H9 (cell line): ENCODE measurements around the gene ELOVL4. TPM values are rescaled to one million over a fixed set of nuclear protein-coding genes. Genes with fewer than 3 reads are reported as not detected.
A peak's percentile ranks its signal among the peaks of the same experiment; 100 is the strongest.

Experiments
- DNase-seq: peaks from one replicate; pipeline ENCODE4 v3.0.0-alpha.2; 2017
- H2AFZ ChIP-seq: one replicate; pipeline ENCODE4 v1.6.1; 2013; ENCODE audit warnings: mild to moderate bottlenecking, low read length, control low read depth, moderate library complexity
- H2AK5ac ChIP-seq: 2 replicates; pipeline ENCODE4 v1.6.1; 2013; ENCODE audit warnings: low read length, control low read depth, mixed read lengths; ENCODE audit not compliant: insufficient read length
- H2BK120ac ChIP-seq: one replicate; pipeline ENCODE4 v1.6.1; 2013; ENCODE audit warnings: low read depth, mild to moderate bottlenecking, low read length, control low read depth, inconsistent platforms; ENCODE audit not compliant: poor library complexity, severe bottlenecking
- H2BK12ac ChIP-seq: 2 replicates; pipeline ENCODE4 v1.6.1; 2013; ENCODE audit warnings: low read length, control low read depth, mixed read lengths, low read depth; ENCODE audit not compliant: insufficient read length
- H2BK15ac ChIP-seq: 2 replicates; pipeline ENCODE4 v1.6.1; 2013; ENCODE audit warnings: low read depth, low read length, control low read depth
- H2BK20ac ChIP-seq: one replicate; pipeline ENCODE4 v1.6.1; 2013; ENCODE audit warnings: low read depth, mild to moderate bottlenecking, low read length, control low read depth, inconsistent platforms; ENCODE audit not compliant: poor library complexity, severe bottlenecking
- H2BK5ac ChIP-seq: 2 replicates; pipeline ENCODE4 v1.6.1; 2013; ENCODE audit warnings: low read length, control low read depth, mixed read lengths; ENCODE audit not compliant: insufficient read length
- H3K14ac ChIP-seq: 2 replicates; pipeline ENCODE4 v1.6.1; 2013; ENCODE audit warnings: low read length, control low read depth; ENCODE audit not compliant: insufficient read depth
- H3K18ac ChIP-seq: 2 replicates; pipeline ENCODE4 v1.6.1; 2013; ENCODE audit warnings: low read depth, mild to moderate bottlenecking, mixed read lengths, low read length, control low read depth; ENCODE audit not compliant: insufficient read length
- H3K23ac ChIP-seq: 2 replicates; pipeline ENCODE4 v1.6.1; 2013; ENCODE audit warnings: low read length, control low read depth, mixed read lengths, low read depth; ENCODE audit not compliant: insufficient read length
- H3K23me2 ChIP-seq: 2 replicates; pipeline ENCODE4 v1.6.1; 2013; ENCODE audit warnings: low read depth, mild to moderate bottlenecking, mixed read lengths, low read length, control low read depth; ENCODE audit not compliant: insufficient read length, poor library complexity, severe bottlenecking
- H3K27ac ChIP-seq: 2 replicates; pipeline ENCODE4 v1.5.1; 2013; ENCODE audit warnings: low read length, control low read depth, mixed read lengths, low read depth; ENCODE audit not compliant: insufficient read length
- H3K27me3 ChIP-seq: 2 replicates; pipeline ENCODE4 v1.6.1; 2013; ENCODE audit warnings: low read length, control low read depth, inconsistent platforms; ENCODE audit not compliant: insufficient read depth
- H3K4ac ChIP-seq: 2 replicates; pipeline ENCODE4 v1.6.1; 2013; ENCODE audit warnings: low read depth, mild to moderate bottlenecking, control low read depth, inconsistent platforms, low read length, moderate library complexity
- H3K4me1 ChIP-seq: 2 replicates; pipeline ENCODE4 v1.6.1; 2013; ENCODE audit warnings: low read length, control low read depth, inconsistent platforms; ENCODE audit not compliant: insufficient read depth
- H3K4me2 ChIP-seq: 2 replicates; pipeline ENCODE4 v1.6.1; 2013; ENCODE audit warnings: low read length, control low read depth, mixed read lengths; ENCODE audit not compliant: insufficient read length, insufficient read depth
- H3K56ac ChIP-seq: 2 replicates; pipeline ENCODE4 v1.6.1; 2013; ENCODE audit warnings: low read depth, mild to moderate bottlenecking, mixed read lengths, low read length, control low read depth; ENCODE audit not compliant: insufficient read length
- H3K79me1 ChIP-seq: 2 replicates; pipeline ENCODE4 v1.6.1; 2013; ENCODE audit warnings: low read depth, mild to moderate bottlenecking, moderate library complexity, low read length, control low read depth, inconsistent platforms; ENCODE audit not compliant: insufficient read depth, poor library complexity, severe bottlenecking
- H3K79me2 ChIP-seq: 2 replicates; pipeline ENCODE4 v1.6.1; 2013; ENCODE audit warnings: low read length, control low read depth, inconsistent platforms; ENCODE audit not compliant: insufficient read depth
- H3K9ac ChIP-seq: 2 replicates; pipeline ENCODE4 v1.6.1; 2013; ENCODE audit warnings: low read length, control low read depth, mixed read lengths; ENCODE audit not compliant: insufficient read length; ENCODE audit errors: extremely low read depth
- H3K9me3 ChIP-seq: one replicate; pipeline ENCODE4 v1.6.1; 2013; ENCODE audit warnings: low read depth, low read length, inconsistent platforms; ENCODE audit not compliant: control insufficient read depth
- H3T11ph ChIP-seq: one replicate; pipeline ENCODE4 v1.6.1; 2013; ENCODE audit warnings: mild to moderate bottlenecking, low read length, control low read depth, inconsistent platforms
- H4K20me1 ChIP-seq: one replicate; pipeline ENCODE4 v1.6.1; 2013; ENCODE audit not compliant: control insufficient read depth, insufficient read length, insufficient read depth
- H4K5ac ChIP-seq: 2 replicates; pipeline ENCODE4 v1.6.1; 2013; ENCODE audit warnings: low read depth, mild to moderate bottlenecking, mixed read lengths, low read length, control low read depth; ENCODE audit not compliant: insufficient read length
- H4K8ac ChIP-seq: replicated peaks from 2 replicates; pipeline ENCODE4 v1.6.1; 2013; ENCODE audit warnings: low read length, control low read depth, mixed read lengths, low read depth; ENCODE audit not compliant: insufficient read length
- H4K91ac ChIP-seq: 2 replicates; pipeline ENCODE4 v1.6.1; 2013; ENCODE audit warnings: low read depth, mild to moderate bottlenecking, moderate library complexity, mixed read lengths, low read length, control low read depth; ENCODE audit not compliant: insufficient read length
- H3K27ac Mint-ChIP-seq, 3 experiments: 2 replicates in 2 of 3; 3 replicates in 1 of 3; pipeline ENCODE4 v1.8.0; 2020 to 2021; ENCODE audit warnings: mixed read lengths in 3 of 3, mild to moderate bottlenecking in 1 of 3, moderate library complexity in 1 of 3
- H3K27me3 Mint-ChIP-seq: 2 replicates; pipeline ENCODE4 v1.8.0; 2021; ENCODE audit warnings: low read depth, mild to moderate bottlenecking, moderate library complexity, mixed read lengths
- H3K36me3 Mint-ChIP-seq, 3 experiments: 2 replicates in 2 of 3; 3 replicates in 1 of 3; pipeline ENCODE4 v1.8.0; 2020 to 2021; ENCODE audit warnings: low read depth in 3 of 3, mixed read lengths in 3 of 3; ENCODE audit not compliant: insufficient read depth in 1 of 3
- H3K4me1 Mint-ChIP-seq, 2 experiments: 2 replicates each; pipeline ENCODE4 v1.8.0; 2020; ENCODE audit warnings: mixed read lengths in 2 of 2
- H3K4me3 Mint-ChIP-seq, 2 experiments: 2 replicates in 1 of 2; 3 replicates in 1 of 2; pipeline ENCODE4 v1.8.0; 2020 to 2021; ENCODE audit warnings: mild to moderate bottlenecking in 2 of 2, mixed read lengths in 2 of 2, moderate library complexity in 1 of 2
- H3K9me3 Mint-ChIP-seq, 2 experiments: 2 replicates in 1 of 2; 3 replicates in 1 of 2; pipeline ENCODE4 v1.8.0; 2020; ENCODE audit warnings: mild to moderate bottlenecking in 2 of 2, mixed read lengths in 2 of 2, moderate library complexity in 1 of 2
- CTCF ChIP-seq: fragments of 200-600 bp; sonication (generic); conservative IDR thresholded peaks from 3 replicates; pipeline ENCODE4 v1.8.0; 2021; ENCODE audit warnings: antibody characterized with exemption, mild to moderate bottlenecking
- WGBS: extraction: QIAGEN DNeasy Blood & Tissue Kit; methylation state at CpG from one replicate; pipeline ENCODE4 v1.1.7; 2013; ENCODE audit warnings: missing lambda C conversion rate, low lambda C conversion rate, mixed read lengths; ENCODE audit not compliant: insufficient read length; ENCODE audit errors: extremely low coverage; 5-methylcytosine and 5-hydroxymethylcytosine counted together
- total RNA-seq: library from RNA; stranded (reverse); gene quantifications from 2 replicates; pipeline ENCODE4 v1.2.1, GENCODE V29; 2021

ELOVL4 gene
- total RNA-seq, 1 experiment from 2014 or later: 10.1 TPM

- H3K56ac ChIP-seq: no peak overlapping the region
- H3K36me3 Mint-ChIP-seq: no peaks in the 10 kb centered on the region; a peak in 1 of 7 replicates
- no peak overlapping the region for H3T11ph ChIP-seq
- H2BK120ac ChIP-seq: no peak overlapping the region
- no peak overlapping the region for H3K4me3 Mint-ChIP-seq
- no peak overlapping the region for H2BK20ac ChIP-seq
- no peak for DNase-seq
- TF ChIP-seq CTCF: no peak
- H3K18ac ChIP-seq: no peak overlapping the region
- H3K9me3 ChIP-seq: no peaks in the 10 kb centered on the region
- no peak overlapping the region for H2BK5ac ChIP-seq
- peaks cover 5% of the 10 kb centered on the region for H3K79me2 ChIP-seq
- no peaks in the 10 kb centered on the region for H3K79me1 ChIP-seq
- no peak overlapping the region for H4K5ac ChIP-seq
- H3K9me3 Mint-ChIP-seq: no peaks in the 10 kb centered on the region
- H3K23ac ChIP-seq: no peak overlapping the region
- H4K8ac ChIP-seq: no peak overlapping the region
- no peak overlapping the region for H2AK5ac ChIP-seq
- H2BK15ac ChIP-seq: no peak overlapping the region
- peaks cover 3% of the 10 kb centered on the region; the same call in 1 of the 2 replicates for H3K27me3 Mint-ChIP-seq
- no peak overlapping the region for H3K9ac ChIP-seq
- no peak overlapping the region for H2BK12ac ChIP-seq
- WGBS: no CpG with 5 or more reads among the region's 1 CpG
- H3K4ac ChIP-seq: no peak overlapping the region
- peaks cover 12% of the 10 kb centered on the region; the same call in 1 of the 2 replicates for H3K4me1 ChIP-seq
- no peak overlapping the region for H4K91ac ChIP-seq
- H3K27ac Mint-ChIP-seq: peak overlapping the region in 2 of 3 experiments; percentile 15 to 23; a peak in 2 of 7 replicates
- no peak overlapping the region for H3K27ac ChIP-seq
- H2AFZ ChIP-seq: no peak overlapping the region
- no peaks in the 10 kb centered on the region for H3K27me3 ChIP-seq
- H3K23me2 ChIP-seq: peaks cover 12% of the 10 kb centered on the region
- H3K4me2 ChIP-seq: no peak overlapping the region
- no peak overlapping the region for H3K14ac ChIP-seq
- no peaks in the 10 kb centered on the region for H4K20me1 ChIP-seq
- peaks cover 50 to 54% of the 10 kb centered on the region in 2 experiments for H3K4me1 Mint-ChIP-seq
Observed at GRCh38 chr6:79943133-79943532, 4.2 kb downstream of the ELOVL4 start.
